HCT116 (cell line): ENCODE measurements around the gene MYO3B. TPM values are rescaled to one million over a fixed set of nuclear protein-coding genes. Genes with fewer than 3 reads are reported as not detected.

Source experiments
- ATAC-seq: fragments of 200-7000 bp; cut with Tn5 transposase; 2 replicates; pipeline ENCODE4 v1.9.1; 2020; ENCODE audit warnings: mild to moderate bottlenecking, moderate library complexity
- BruUV-seq: library from RNA; stranded (reverse); fragments of 400-500 nt; replicated peaks from 2 replicates; lab custom pipeline; 2021; lab: Mats Ljungman, UMichigan
- CTCF ChIA-PET: fragments of 300-600 bp; sonication (Branson Sonifier 250); formaldehyde crosslinking; loops from one replicate; lab custom pipeline; 2021; ENCODE audit warnings: antibody characterized with exemption; lab: Charles Lee
- POLR2A ChIA-PET: fragments of 300-600, 350-600 bp; sonication (Branson Sonifier 250); formaldehyde crosslinking; loops from one replicate; lab custom pipeline; 2021; ENCODE audit warnings: antibody characterized with exemption; lab: Charles Lee
- RAD21 ChIA-PET, 2 experiments: fragments of 300-600 bp; sonication (Branson Sonifier 250); formaldehyde crosslinking; loops; one replicate each; lab custom pipeline; 2023; ENCODE audit warnings: low total read pairs in 2 of 2; ENCODE audit not compliant: uncharacterized antibody in 2 of 2, unreplicated experiment in 2 of 2, low non-redundant PET in 1 of 2; lab: Charles Lee
- DNase-seq: peaks from one replicate; pipeline ENCODE4 v3.0.0-alpha.2; 2010; ENCODE audit warnings: low read depth, low spot score
- H2AFZ ChIP-seq: fragments of 200-600 bp; shearing (Covaris generic), sonication (generic); 2 replicates; pipeline ENCODE4 v1.6.1; 2017; ENCODE audit warnings: low read depth, mixed run types, mixed read lengths, antibody characterized with exemption, low read length; ENCODE audit not compliant: poor library complexity, severe bottlenecking
- H3K27ac ChIP-seq: 2 replicates; pipeline ENCODE4 v1.5.1; 2012; ENCODE audit warnings: low read depth, low read length
- H3K27me3 ChIP-seq: fragments of 200-600 bp; sonication (generic); 2 replicates; pipeline ENCODE4 v1.6.1; 2016; ENCODE audit warnings: mixed run types, low read length, mixed read lengths; ENCODE audit not compliant: insufficient read depth
- H3K36me3 ChIP-seq, 2 experiments: fragments of 200-500 bp in 1 of 2; fragments of 200-600 bp in 1 of 2; sonication (Bioruptor generic) in 1 of 2; sonication (generic) in 1 of 2; 2 replicates each; pipeline versions ENCODE4 v1.5.1 to v1.6.1; 2014 to 2016; ENCODE audit warnings: low read length in 2 of 2, inconsistent platforms in 1 of 2, mixed read lengths in 1 of 2, mixed run types in 1 of 2; ENCODE audit not compliant: insufficient read depth in 2 of 2, control insufficient read depth in 1 of 2
- H3K4me1 ChIP-seq, 2 experiments: fragments of 200-600 bp in 1 of 2; sonication (generic) in 1 of 2; 2 replicates each; pipeline versions ENCODE4 v1.5.1 to v1.6.1; 2012 to 2017; ENCODE audit warnings: low read length in 2 of 2, inconsistent platforms in 1 of 2, mild to moderate bottlenecking in 1 of 2, mixed read lengths in 1 of 2, mixed run types in 1 of 2, moderate library complexity in 1 of 2; ENCODE audit not compliant: insufficient read depth in 2 of 2, control insufficient read depth in 1 of 2
- H3K4me2 ChIP-seq: fragments of 200-600 bp; sonication (generic); 2 replicates; pipeline ENCODE4 v1.6.1; 2017; ENCODE audit warnings: mixed run types, low read length, mixed read lengths
- H3K4me3 ChIP-seq, 2 experiments: fragments of 200-600 bp in 1 of 2; sonication (generic) in 1 of 2; replicated peaks in 1 of 2; 2 replicates each; pipeline ENCODE4 v1.5.1; 2011 to 2016; ENCODE audit warnings: low read length in 2 of 2, control low read depth in 1 of 2, low read depth in 1 of 2, mild to moderate bottlenecking in 1 of 2, mixed read lengths in 1 of 2, mixed run types in 1 of 2
- H3K79me2 ChIP-seq: fragments of 200-600 bp; sonication (generic); 2 replicates; pipeline ENCODE4 v1.6.1; 2017; ENCODE audit warnings: mild to moderate bottlenecking, mixed run types, low read length, moderate library complexity, mixed read lengths; ENCODE audit not compliant: insufficient read depth
- H3K9ac ChIP-seq: fragments of 200-600 bp; sonication (generic); 2 replicates; pipeline ENCODE4 v1.6.1; 2016; ENCODE audit warnings: low read length, mixed read lengths
- H3K9me2 ChIP-seq: fragments of 200-600 bp; sonication (generic), shearing (Covaris generic); 2 replicates; pipeline ENCODE4 v1.6.1; 2017; ENCODE audit warnings: mixed run types, mild to moderate bottlenecking, moderate library complexity; ENCODE audit not compliant: insufficient read depth
- H3K9me3 ChIP-seq, 2 experiments: fragments of 200-500 bp in 1 of 2; fragments of 200-600 bp in 1 of 2; sonication (Bioruptor generic) in 1 of 2; sonication (generic) in 1 of 2; 2 replicates each; pipeline ENCODE4 v1.6.1; 2014 to 2017; ENCODE audit warnings: low read length in 2 of 2, mixed read lengths in 2 of 2, inconsistent platforms in 1 of 2, low read depth in 1 of 2, mild to moderate bottlenecking in 1 of 2, mixed run types in 1 of 2, moderate library complexity in 1 of 2; ENCODE audit not compliant: control insufficient read depth in 1 of 2, insufficient read depth in 1 of 2
- H4K20me1 ChIP-seq: fragments of 200-600 bp; sonication (generic), shearing (Covaris generic); 2 replicates; pipeline ENCODE4 v1.6.1; 2017; ENCODE audit warnings: mixed run types, mild to moderate bottlenecking, moderate library complexity; ENCODE audit not compliant: insufficient read depth
- CBX3 ChIP-seq: IDR thresholded peaks from 2 replicates; pipeline ENCODE4 v1.6.1; 2012; ENCODE audit warnings: low read depth
- CEBPB ChIP-seq: IDR thresholded peaks from 2 replicates; pipeline ENCODE4 v1.6.1; 2012; ENCODE audit warnings: low read depth
- ELF1 ChIP-seq: IDR thresholded peaks from 2 replicates; pipeline ENCODE4 v1.6.1; 2012; ENCODE audit warnings: low read depth, borderline replicate concordance
- EZH2 ChIP-seq: fragments of 200-600 bp; sonication (generic); IDR thresholded peaks from 2 replicates; pipeline ENCODE4 v1.6.1; 2017; ENCODE audit warnings: antibody characterized with exemption, mixed run types
- EZH2phosphoT487 ChIP-seq: fragments of 200-600 bp; IDR thresholded peaks from 2 replicates; pipeline ENCODE4 v1.6.1; 2018; ENCODE audit warnings: antibody characterized with exemption, borderline replicate concordance
- FOSL1 ChIP-seq: IDR thresholded peaks from 2 replicates; pipeline ENCODE4 v1.6.1; 2012; ENCODE audit warnings: low read depth
- JUND ChIP-seq: IDR thresholded peaks from 2 replicates; pipeline ENCODE4 v1.6.1; 2012
- POLR2A ChIP-seq: IDR thresholded peaks from 2 replicates; pipeline ENCODE4 v1.7.0; 2011; ENCODE audit warnings: borderline replicate concordance; ENCODE audit not compliant: insufficient read depth, insufficient read length; ENCODE audit errors: extremely low read depth
- POLR2AphosphoS5 ChIP-seq: IDR thresholded peaks from 2 replicates; pipeline ENCODE4 v1.6.1; 2011; ENCODE audit warnings: mild to moderate bottlenecking, low read depth, low read length, moderate library complexity
- RAD21 ChIP-seq: IDR thresholded peaks from 2 replicates; pipeline ENCODE4 v1.6.1; 2012; ENCODE audit warnings: low read depth, mild to moderate bottlenecking
- SP1 ChIP-seq: IDR thresholded peaks from 2 replicates; pipeline ENCODE4 v1.6.1; 2012; ENCODE audit warnings: low read depth
- TCF7L2 ChIP-seq: IDR thresholded peaks from 2 replicates; pipeline ENCODE4 v1.7.0; 2011; ENCODE audit warnings: borderline replicate concordance, inconsistent platforms; ENCODE audit not compliant: insufficient read depth, insufficient read length; ENCODE audit errors: extremely low read depth
- YY1 ChIP-seq: IDR thresholded peaks from 2 replicates; pipeline ENCODE4 v1.6.1; 2011; ENCODE audit warnings: low read length, low read depth, moderate library complexity, mild to moderate bottlenecking; ENCODE audit not compliant: insufficient replicate concordance; ENCODE audit errors: extremely low read depth
- ZFX ChIP-seq: fragments of 450-650 bp; IDR thresholded peaks from 2 replicates; pipeline ENCODE4 v1.6.1; 2017
- ZNF274 ChIP-seq: fragments of 200-500 bp; sonication (Bioruptor generic); IDR thresholded peaks from 2 replicates; pipeline ENCODE4 v1.6.1; 2014; ENCODE audit warnings: mild to moderate bottlenecking, low read depth, low read length, inconsistent platforms
- intact Hi-C: fragments of 100-400 bp; cut with micrococcal nuclease; formaldehyde crosslinking; loops from 2 replicates; pipeline ENCODE4 v1.10.0; 2022
- total RNA-seq: library from RNA; stranded (reverse); gene quantifications from one replicate; pipeline ENCODE4 v1.2.1, GENCODE V29; 2021; ENCODE audit not compliant: unreplicated experiment
- TF ChIP-seq, protein P1 (sequence below): IDR thresholded peaks from 2 replicates; pipeline ENCODE4 v1.6.1; 2012; ENCODE audit warnings: low read depth
- TF ChIP-seq, protein P2 (sequence below): IDR thresholded peaks from 2 replicates; pipeline ENCODE4 v1.6.1; 2012
- TF ChIP-seq, protein P3 (sequence below): IDR thresholded peaks from 2 replicates; pipeline ENCODE4 v1.6.1; 2012
- TF ChIP-seq, protein P4 (sequence below), 3 experiments: fragments of 200-600 bp in 1 of 3; sonication (generic) in 1 of 3; IDR thresholded peaks in 2 of 3; conservative IDR thresholded peaks in 1 of 3; 2 replicates each; pipeline ENCODE4 v1.5.1; 2012 to 2017; ENCODE audit warnings: low read depth in 2 of 3, low read length in 2 of 3, antibody characterized with exemption in 1 of 3, borderline replicate concordance in 1 of 3, control low read depth in 1 of 3, mild to moderate bottlenecking in 1 of 3, mixed read lengths in 1 of 3, mixed run types in 1 of 3, moderate library complexity in 1 of 3; ENCODE audit not compliant: insufficient read depth in 1 of 3

The MYO3B gene
- total RNA-seq, 1 experiment from 2014 or later = not detected

DNA sequence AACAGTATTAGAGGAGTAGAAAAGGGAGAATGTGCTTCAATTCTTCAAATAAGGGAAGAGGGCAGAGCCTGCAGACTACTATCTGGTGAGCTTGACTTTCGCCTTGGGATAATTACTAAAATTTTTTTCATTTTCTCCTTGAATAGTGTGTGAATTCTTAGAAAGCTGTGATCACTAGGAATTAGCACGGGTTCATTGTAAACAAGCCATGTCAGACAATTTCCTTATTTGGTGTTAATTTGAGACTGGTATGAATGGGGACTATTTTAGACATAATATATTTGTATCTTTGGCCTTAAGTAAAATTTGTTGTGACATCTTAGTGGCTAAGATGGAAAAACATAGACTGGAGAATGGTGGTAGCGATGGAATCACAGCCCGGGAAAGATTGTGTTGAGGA lies 66.6 kb downstream of the MYO3B start:
- DNase-seq (no peak), ATAC-seq (no peak)
- H2AFZ ChIP-seq = no peak overlapping the region
- no peak overlapping the region for H3K4me2 ChIP-seq
- no peaks in the 10 kb centered on the region for H4K20me1 ChIP-seq
- ChIA-PET CTCF (no interaction called here), POLR2A (no interaction called here), RAD21 (no interaction called here)
- H3K36me3 ChIP-seq = no peaks in the 10 kb centered on the region
- H3K27me3 ChIP-seq = peaks cover 24% of the 10 kb centered on the region
- H3K27ac ChIP-seq = no peak overlapping the region
- no peak overlapping the region for H3K4me3 ChIP-seq
- no peak overlapping the region for H3K9ac ChIP-seq
- no peaks in the 10 kb centered on the region for H3K79me2 ChIP-seq
- intact Hi-C loops = no loop called here
- TF ChIP-seq POLR2A = no peak
- no peak for TF ChIP-seq YY1
- TF ChIP-seq ZNF274 = no peak
- no peak for TF ChIP-seq RAD21
- TF ChIP-seq, protein P1, sequence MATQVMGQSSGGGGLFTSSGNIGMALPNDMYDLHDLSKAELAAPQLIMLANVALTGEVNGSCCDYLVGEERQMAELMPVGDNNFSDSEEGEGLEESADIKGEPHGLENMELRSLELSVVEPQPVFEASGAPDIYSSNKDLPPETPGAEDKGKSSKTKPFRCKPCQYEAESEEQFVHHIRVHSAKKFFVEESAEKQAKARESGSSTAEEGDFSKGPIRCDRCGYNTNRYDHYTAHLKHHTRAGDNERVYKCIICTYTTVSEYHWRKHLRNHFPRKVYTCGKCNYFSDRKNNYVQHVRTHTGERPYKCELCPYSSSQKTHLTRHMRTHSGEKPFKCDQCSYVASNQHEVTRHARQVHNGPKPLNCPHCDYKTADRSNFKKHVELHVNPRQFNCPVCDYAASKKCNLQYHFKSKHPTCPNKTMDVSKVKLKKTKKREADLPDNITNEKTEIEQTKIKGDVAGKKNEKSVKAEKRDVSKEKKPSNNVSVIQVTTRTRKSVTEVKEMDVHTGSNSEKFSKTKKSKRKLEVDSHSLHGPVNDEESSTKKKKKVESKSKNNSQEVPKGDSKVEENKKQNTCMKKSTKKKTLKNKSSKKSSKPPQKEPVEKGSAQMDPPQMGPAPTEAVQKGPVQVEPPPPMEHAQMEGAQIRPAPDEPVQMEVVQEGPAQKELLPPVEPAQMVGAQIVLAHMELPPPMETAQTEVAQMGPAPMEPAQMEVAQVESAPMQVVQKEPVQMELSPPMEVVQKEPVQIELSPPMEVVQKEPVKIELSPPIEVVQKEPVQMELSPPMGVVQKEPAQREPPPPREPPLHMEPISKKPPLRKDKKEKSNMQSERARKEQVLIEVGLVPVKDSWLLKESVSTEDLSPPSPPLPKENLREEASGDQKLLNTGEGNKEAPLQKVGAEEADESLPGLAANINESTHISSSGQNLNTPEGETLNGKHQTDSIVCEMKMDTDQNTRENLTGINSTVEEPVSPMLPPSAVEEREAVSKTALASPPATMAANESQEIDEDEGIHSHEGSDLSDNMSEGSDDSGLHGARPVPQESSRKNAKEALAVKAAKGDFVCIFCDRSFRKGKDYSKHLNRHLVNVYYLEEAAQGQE = no peak
- no peak for TF ChIP-seq CBX3
- TF ChIP-seq POLR2AphosphoS5 = no peak
- no peak for TF ChIP-seq EZH2
- no peak for TF ChIP-seq ELF1
- TF ChIP-seq EZH2phosphoT487 = no peak
- no peak for TF ChIP-seq ZFX
- TF ChIP-seq, protein P2, sequence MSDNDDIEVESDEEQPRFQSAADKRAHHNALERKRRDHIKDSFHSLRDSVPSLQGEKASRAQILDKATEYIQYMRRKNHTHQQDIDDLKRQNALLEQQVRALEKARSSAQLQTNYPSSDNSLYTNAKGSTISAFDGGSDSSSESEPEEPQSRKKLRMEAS = no peak
- no peak for TF ChIP-seq FOSL1
- no peak for TF ChIP-seq TCF7L2
- TF ChIP-seq JUND = no peak
- TF ChIP-seq, protein P3, sequence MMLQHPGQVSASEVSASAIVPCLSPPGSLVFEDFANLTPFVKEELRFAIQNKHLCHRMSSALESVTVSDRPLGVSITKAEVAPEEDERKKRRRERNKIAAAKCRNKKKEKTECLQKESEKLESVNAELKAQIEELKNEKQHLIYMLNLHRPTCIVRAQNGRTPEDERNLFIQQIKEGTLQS = no peak
- no peak for TF ChIP-seq CEBPB
- TF ChIP-seq, protein P4, sequence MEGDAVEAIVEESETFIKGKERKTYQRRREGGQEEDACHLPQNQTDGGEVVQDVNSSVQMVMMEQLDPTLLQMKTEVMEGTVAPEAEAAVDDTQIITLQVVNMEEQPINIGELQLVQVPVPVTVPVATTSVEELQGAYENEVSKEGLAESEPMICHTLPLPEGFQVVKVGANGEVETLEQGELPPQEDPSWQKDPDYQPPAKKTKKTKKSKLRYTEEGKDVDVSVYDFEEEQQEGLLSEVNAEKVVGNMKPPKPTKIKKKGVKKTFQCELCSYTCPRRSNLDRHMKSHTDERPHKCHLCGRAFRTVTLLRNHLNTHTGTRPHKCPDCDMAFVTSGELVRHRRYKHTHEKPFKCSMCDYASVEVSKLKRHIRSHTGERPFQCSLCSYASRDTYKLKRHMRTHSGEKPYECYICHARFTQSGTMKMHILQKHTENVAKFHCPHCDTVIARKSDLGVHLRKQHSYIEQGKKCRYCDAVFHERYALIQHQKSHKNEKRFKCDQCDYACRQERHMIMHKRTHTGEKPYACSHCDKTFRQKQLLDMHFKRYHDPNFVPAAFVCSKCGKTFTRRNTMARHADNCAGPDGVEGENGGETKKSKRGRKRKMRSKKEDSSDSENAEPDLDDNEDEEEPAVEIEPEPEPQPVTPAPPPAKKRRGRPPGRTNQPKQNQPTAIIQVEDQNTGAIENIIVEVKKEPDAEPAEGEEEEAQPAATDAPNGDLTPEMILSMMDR (IDR thresholded peaks at IDR 0.05 in 2 of 3, conservative IDR thresholded peaks at IDR 0.05 in 1 of 3; ENCODE audit: borderline replicate concordance in 1 of 3, insufficient read depth in 1 of 3, low read depth in 2 of 3, low read length in 2 of 3) = no peak
- no peak for TF ChIP-seq SP1
- BruUV-seq = no TSS peak
- no peaks in the 10 kb centered on the region for H3K9me3 ChIP-seq
- H3K4me1 ChIP-seq = no peaks in the 10 kb centered on the region
- no peaks in the 10 kb centered on the region for H3K9me2 ChIP-seq
